Measurements from ENCODE around the gene FKBP10. TPM values are rescaled to one million over a fixed set of nuclear protein-coding genes. Genes with fewer than 3 reads are reported as not detected.

The FKBP10 gene
- total and polyA plus RNA-seq, 9 of the 15 experiments (the other 6 are each of a cell fraction or from before 2014, with no cell fraction given): 0.03 to 3.0 (median 1.4) TPM; not detected in 1

GRCh38 chr17:41792845-41793783 is 19.7 kb upstream of the FKBP10 start (continued):
- 0 out of 2 replicates have a peak, but pooled peaks have one; percentile 34 for TF ChIP-seq CBFB (CRISPR knock-in tag; IDR thresholded peaks at IDR 0.05)
- TF ChIP-seq LEF1 (IDR thresholded peaks at IDR 0.05): peak; percentile 63
- peak; percentile 70; the same call in 1 of the 2 replicates for TF ChIP-seq ZNF589 (CRISPR knock-in tag; IDR thresholded peaks at IDR 0.05; ENCODE audit: low read depth)
- no peak for TF ChIP-seq FOS (IDR thresholded peaks at IDR 0.05; ENCODE audit: extremely low read depth, insufficient read length)
- TF ChIP-seq, protein P1, sequence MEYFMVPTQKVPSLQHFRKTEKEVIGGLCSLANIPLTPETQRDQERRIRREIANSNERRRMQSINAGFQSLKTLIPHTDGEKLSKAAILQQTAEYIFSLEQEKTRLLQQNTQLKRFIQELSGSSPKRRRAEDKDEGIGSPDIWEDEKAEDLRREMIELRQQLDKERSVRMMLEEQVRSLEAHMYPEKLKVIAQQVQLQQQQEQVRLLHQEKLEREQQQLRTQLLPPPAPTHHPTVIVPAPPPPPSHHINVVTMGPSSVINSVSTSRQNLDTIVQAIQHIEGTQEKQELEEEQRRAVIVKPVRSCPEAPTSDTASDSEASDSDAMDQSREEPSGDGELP (CRISPR knock-in tag; IDR thresholded peaks at IDR 0.05; ENCODE audit: borderline replicate concordance): peak; percentile 80; the same call in 1 of the 2 replicates
- 0 out of 2 replicates have a peak, but pooled peaks have one; percentile 47 for TF ChIP-seq ZBED1 (IDR thresholded peaks at IDR 0.05)
- peak; percentile 47; the same call in 1 of the 2 replicates for TF ChIP-seq ZBTB7A (IDR thresholded peaks at IDR 0.05; ENCODE audit: borderline replicate concordance, control insufficient read depth, low read depth, low read length)
- TF ChIP-seq MTA1 (IDR thresholded peaks at IDR 0.05; ENCODE audit: borderline replicate concordance): no peak
- TF ChIP-seq NR4A1 (CRISPR knock-in tag; IDR thresholded peaks at IDR 0.05): no peak
- 0 out of 2 replicates have a peak, but pooled peaks have one; percentile 71 for TF ChIP-seq NR4A1 (tag; IDR thresholded peaks at IDR 0.05)
- TF ChIP-seq FOXA1 (IDR thresholded peaks at IDR 0.05; ENCODE audit: borderline replicate concordance): no peak
- TF ChIP-seq, protein P2, sequence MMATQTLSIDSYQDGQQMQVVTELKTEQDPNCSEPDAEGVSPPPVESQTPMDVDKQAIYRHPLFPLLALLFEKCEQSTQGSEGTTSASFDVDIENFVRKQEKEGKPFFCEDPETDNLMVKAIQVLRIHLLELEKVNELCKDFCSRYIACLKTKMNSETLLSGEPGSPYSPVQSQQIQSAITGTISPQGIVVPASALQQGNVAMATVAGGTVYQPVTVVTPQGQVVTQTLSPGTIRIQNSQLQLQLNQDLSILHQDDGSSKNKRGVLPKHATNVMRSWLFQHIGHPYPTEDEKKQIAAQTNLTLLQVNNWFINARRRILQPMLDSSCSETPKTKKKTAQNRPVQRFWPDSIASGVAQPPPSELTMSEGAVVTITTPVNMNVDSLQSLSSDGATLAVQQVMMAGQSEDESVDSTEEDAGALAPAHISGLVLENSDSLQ (IDR thresholded peaks at IDR 0.05): peak; percentile 65
- TF ChIP-seq GABPA (tag; conservative IDR thresholded peaks at IDR 0.05; ENCODE audit: low read depth): 0 out of 2 replicates have a peak, but pooled peaks have one; percentile 12
- TF ChIP-seq ETS2 (tag; IDR thresholded peaks at IDR 0.05; ENCODE audit: borderline replicate concordance, poor library complexity, severe bottlenecking): no peak
- peak; percentile 35 for TF ChIP-seq JUND (IDR thresholded peaks at IDR 0.05; ENCODE audit: borderline replicate concordance, low read depth, low read length)
- no peak; the same call in 2 of the 3 replicates for TF ChIP-seq JUND (tag; IDR thresholded peaks at IDR 0.05; ENCODE audit: borderline replicate concordance, low read depth, low read length)
- TF ChIP-seq ZKSCAN8 (CRISPR knock-in tag; IDR thresholded peaks at IDR 0.05): no peak
- no peak for TF ChIP-seq FIP1L1 (IDR thresholded peaks at IDR 0.05; ENCODE audit: low read depth, low read length, poor library complexity, severe bottlenecking)
- TF ChIP-seq, protein P3, sequence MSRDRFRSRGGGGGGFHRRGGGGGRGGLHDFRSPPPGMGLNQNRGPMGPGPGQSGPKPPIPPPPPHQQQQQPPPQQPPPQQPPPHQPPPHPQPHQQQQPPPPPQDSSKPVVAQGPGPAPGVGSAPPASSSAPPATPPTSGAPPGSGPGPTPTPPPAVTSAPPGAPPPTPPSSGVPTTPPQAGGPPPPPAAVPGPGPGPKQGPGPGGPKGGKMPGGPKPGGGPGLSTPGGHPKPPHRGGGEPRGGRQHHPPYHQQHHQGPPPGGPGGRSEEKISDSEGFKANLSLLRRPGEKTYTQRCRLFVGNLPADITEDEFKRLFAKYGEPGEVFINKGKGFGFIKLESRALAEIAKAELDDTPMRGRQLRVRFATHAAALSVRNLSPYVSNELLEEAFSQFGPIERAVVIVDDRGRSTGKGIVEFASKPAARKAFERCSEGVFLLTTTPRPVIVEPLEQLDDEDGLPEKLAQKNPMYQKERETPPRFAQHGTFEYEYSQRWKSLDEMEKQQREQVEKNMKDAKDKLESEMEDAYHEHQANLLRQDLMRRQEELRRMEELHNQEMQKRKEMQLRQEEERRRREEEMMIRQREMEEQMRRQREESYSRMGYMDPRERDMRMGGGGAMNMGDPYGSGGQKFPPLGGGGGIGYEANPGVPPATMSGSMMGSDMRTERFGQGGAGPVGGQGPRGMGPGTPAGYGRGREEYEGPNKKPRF (IDR thresholded peaks at IDR 0.05; ENCODE audit: low read depth, low read length): no peak
- TF ChIP-seq WHSC1 (IDR thresholded peaks at IDR 0.05; ENCODE audit: low read length): no peak
- TF ChIP-seq HDAC2 (IDR thresholded peaks at IDR 0.05): peak; percentile 75; the same call in 1 of the 2 replicates
- TF ChIP-seq EGR1 (conservative IDR thresholded peaks at IDR 0.05): peak; percentile 95
- TF ChIP-seq ATF1 (CRISPR knock-in tag; IDR thresholded peaks at IDR 0.05): no peak
- TF ChIP-seq ATF1 (tag; IDR thresholded peaks at IDR 0.05): peak; percentile 42
- 0 out of 2 replicates have a peak, but pooled peaks have one; percentile 13 for TF ChIP-seq SP1 (CRISPR knock-in tag; IDR thresholded peaks at IDR 0.05)

All from K562 (cell line).